ENCODE results near the gene MAP4K5. TPM values are rescaled to one million over a fixed set of nuclear protein-coding genes. Genes with fewer than 3 reads are reported as not detected.

The MAP4K5 gene
- total RNA-seq, 1 donor from 2014 or later, result 158 TPM

- Histone ChIP-seq H3K9me3 (no peaks in the 10 kb centered on the region), H3K4me3 (no peak overlapping the region), H3K4me1 (peaks cover 7% of the 10 kb centered on the region), H3K27me3 (no peaks in the 10 kb centered on the region), H3K36me3 (peaks cover 0 to 47% of the 10 kb centered on the region in 2 donors), H3K27ac (no peak overlapping the region)
- DNase-seq (ENCODE audit: extremely low spot score in 2 of 2), result no peak
- intact Hi-C loops (cut with DNase I), result no loop called here
- no peak for TF ChIP-seq POLR2AphosphoS5 (IDR thresholded peaks at IDR 0.05; ENCODE audit: insufficient read depth in 1 of 2, low read depth in 1 of 2)
- TF ChIP-seq POLR2A (IDR thresholded peaks at IDR 0.05), result no peak
- TF ChIP-seq, protein P1, sequence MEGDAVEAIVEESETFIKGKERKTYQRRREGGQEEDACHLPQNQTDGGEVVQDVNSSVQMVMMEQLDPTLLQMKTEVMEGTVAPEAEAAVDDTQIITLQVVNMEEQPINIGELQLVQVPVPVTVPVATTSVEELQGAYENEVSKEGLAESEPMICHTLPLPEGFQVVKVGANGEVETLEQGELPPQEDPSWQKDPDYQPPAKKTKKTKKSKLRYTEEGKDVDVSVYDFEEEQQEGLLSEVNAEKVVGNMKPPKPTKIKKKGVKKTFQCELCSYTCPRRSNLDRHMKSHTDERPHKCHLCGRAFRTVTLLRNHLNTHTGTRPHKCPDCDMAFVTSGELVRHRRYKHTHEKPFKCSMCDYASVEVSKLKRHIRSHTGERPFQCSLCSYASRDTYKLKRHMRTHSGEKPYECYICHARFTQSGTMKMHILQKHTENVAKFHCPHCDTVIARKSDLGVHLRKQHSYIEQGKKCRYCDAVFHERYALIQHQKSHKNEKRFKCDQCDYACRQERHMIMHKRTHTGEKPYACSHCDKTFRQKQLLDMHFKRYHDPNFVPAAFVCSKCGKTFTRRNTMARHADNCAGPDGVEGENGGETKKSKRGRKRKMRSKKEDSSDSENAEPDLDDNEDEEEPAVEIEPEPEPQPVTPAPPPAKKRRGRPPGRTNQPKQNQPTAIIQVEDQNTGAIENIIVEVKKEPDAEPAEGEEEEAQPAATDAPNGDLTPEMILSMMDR (IDR thresholded peaks at IDR 0.05), result no peak
Observed at GRCh38 chr14:50469982-50470381, 62.4 kb downstream of the MAP4K5 start.

GRCh38 chr14:50462111-50462510 lies 70.3 kb downstream of the MAP4K5 start:
- H3K36me3 ChIP-seq, result peaks cover 0 to 41% of the 10 kb centered on the region in 2 donors
- H3K9me3 ChIP-seq, result no peaks in the 10 kb centered on the region
- no peak for DNase-seq (ENCODE audit: extremely low spot score in 2 of 2)
- no peaks in the 10 kb centered on the region for H3K27me3 ChIP-seq
- no peaks in the 10 kb centered on the region for H3K4me1 ChIP-seq
- TF ChIP-seq POLR2AphosphoS5 (IDR thresholded peaks at IDR 0.05; ENCODE audit: insufficient read depth in 1 of 2, low read depth in 1 of 2), result no peak
- TF ChIP-seq, protein P1 (IDR thresholded peaks at IDR 0.05), result no peak
- TF ChIP-seq POLR2A (IDR thresholded peaks at IDR 0.05), result no peak
- intact Hi-C loops (cut with DNase I), result no loop called here
- no peak overlapping the region for H3K4me3 ChIP-seq
- no peak overlapping the region for H3K27ac ChIP-seq

DNA sequence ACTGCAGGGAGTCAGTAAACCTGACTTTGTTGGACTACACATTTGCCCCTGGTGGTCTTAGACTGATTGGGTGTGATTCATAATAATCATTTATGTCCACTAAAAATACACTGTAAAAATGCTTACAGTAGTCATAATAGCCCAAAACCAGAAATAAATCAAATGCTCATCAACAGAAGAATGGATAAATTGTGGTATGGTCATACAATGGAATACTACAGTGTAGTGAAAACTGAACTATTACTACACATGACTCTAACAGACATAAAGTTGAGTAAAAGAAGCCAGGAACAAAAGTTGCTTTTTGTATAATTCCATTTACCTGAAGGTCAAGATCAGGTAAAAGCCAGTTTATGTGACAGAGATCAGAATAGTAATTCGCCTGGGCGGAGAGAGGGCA lies 78.5 kb downstream of the MAP4K5 start:
- DNase-seq (ENCODE audit: extremely low spot score in 2 of 2), result no peak
- H3K9me3 ChIP-seq, result no peaks in the 10 kb centered on the region
- intact Hi-C loops (cut with DNase I), result no loop called here
- no peak overlapping the region for H3K4me3 ChIP-seq
- peaks cover 6% of the 10 kb centered on the region for H3K4me1 ChIP-seq
- H3K27me3 ChIP-seq, result no peaks in the 10 kb centered on the region
- no peak overlapping the region for H3K27ac ChIP-seq
- TF ChIP-seq POLR2AphosphoS5 (IDR thresholded peaks at IDR 0.05; ENCODE audit: insufficient read depth in 1 of 2, low read depth in 1 of 2) (no peak), POLR2A (IDR thresholded peaks at IDR 0.05) (no peak)
- TF ChIP-seq, protein P1 (IDR thresholded peaks at IDR 0.05), result no peak
- H3K36me3 ChIP-seq, result peaks cover 0 to 30% of the 10 kb centered on the region in 2 donors

- Histone ChIP-seq H3K9me3 (no peaks in the 10 kb centered on the region), H3K4me3 (no peak overlapping the region), H3K36me3 (peaks cover 0 to 30% of the 10 kb centered on the region in 2 donors), H3K27me3 (no peaks in the 10 kb centered on the region), H3K27ac (no peak overlapping the region), H3K4me1 (peaks cover 6% of the 10 kb centered on the region)
- intact Hi-C loops (cut with DNase I), result no loop called here
- DNase-seq (ENCODE audit: extremely low spot score in 2 of 2), result no peak
- TF ChIP-seq POLR2AphosphoS5 (IDR thresholded peaks at IDR 0.05; ENCODE audit: insufficient read depth in 1 of 2, low read depth in 1 of 2) (no peak), POLR2A (IDR thresholded peaks at IDR 0.05) (no peak)
- TF ChIP-seq, protein P1 (IDR thresholded peaks at IDR 0.05), result no peak
Observed at GRCh38 chr14:50452979-50453705, 79.2 kb downstream of the MAP4K5 start.

DNA sequence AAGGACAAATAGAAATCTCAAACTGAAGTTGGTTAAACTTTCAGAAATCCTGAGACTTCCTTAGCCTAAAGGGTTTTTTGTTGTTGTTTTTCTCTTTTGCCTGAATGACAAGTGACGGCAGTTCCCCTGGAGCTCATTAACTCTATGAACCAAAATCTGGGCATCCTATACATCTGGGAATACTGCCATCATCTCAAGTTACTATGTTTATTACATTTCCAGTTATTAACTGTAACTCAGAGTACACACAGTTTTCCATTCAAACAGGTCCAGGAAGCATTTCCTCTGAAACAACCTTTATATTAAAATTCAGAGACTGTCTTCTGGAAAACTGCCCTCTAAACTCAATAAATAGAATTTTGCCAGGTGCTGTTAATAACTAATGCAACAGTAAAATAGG lies 80.1 kb downstream of the MAP4K5 start:
- H3K9me3 ChIP-seq, result no peaks in the 10 kb centered on the region
- H3K36me3 ChIP-seq, result peaks cover 0 to 30% of the 10 kb centered on the region in 2 donors
- H3K4me1 ChIP-seq, result peaks cover 6% of the 10 kb centered on the region
- TF ChIP-seq POLR2AphosphoS5 (IDR thresholded peaks at IDR 0.05; ENCODE audit: insufficient read depth in 1 of 2, low read depth in 1 of 2), result no peak
- TF ChIP-seq, protein P1 (IDR thresholded peaks at IDR 0.05), result no peak
- TF ChIP-seq POLR2A (IDR thresholded peaks at IDR 0.05), result no peak
- intact Hi-C loops (cut with DNase I), result no loop called here
- no peaks in the 10 kb centered on the region for H3K27me3 ChIP-seq
- H3K27ac ChIP-seq, result no peak overlapping the region
- DNase-seq (ENCODE audit: extremely low spot score in 2 of 2), result no peak
- no peak overlapping the region for H3K4me3 ChIP-seq

Data from vagina (tissue), 2 donors.